Activated naive CD8-positive, alpha-beta T cell treated with anti-CD3 and anti-CD28 coated beads for 36 hours (primary cell): ENCODE measurements around the gene POLR3GL. TPM values are rescaled to one million over a fixed set of nuclear protein-coding genes. Genes with fewer than 3 reads are reported as not detected.

Experiments
- DNase-seq: peaks from one replicate; pipeline ENCODE4 v3.0.0; 2021
- H3K27ac Mint-ChIP-seq: one replicate; pipeline ENCODE4 v1.8.0; 2022; ENCODE audit warnings: mild to moderate bottlenecking, moderate library complexity, mixed read lengths
- H3K27me3 Mint-ChIP-seq: one replicate; pipeline ENCODE4 v1.8.0; 2022; ENCODE audit warnings: mild to moderate bottlenecking, mixed read lengths
- H3K36me3 Mint-ChIP-seq: one replicate; pipeline ENCODE4 v1.8.0; 2021; ENCODE audit warnings: mild to moderate bottlenecking, mixed read lengths
- H3K4me1 Mint-ChIP-seq: one replicate; pipeline ENCODE4 v1.8.0; 2021; ENCODE audit warnings: mixed read lengths
- H3K4me3 Mint-ChIP-seq: one replicate; pipeline ENCODE4 v1.8.0; 2022; ENCODE audit warnings: mild to moderate bottlenecking, moderate library complexity, mixed read lengths
- H3K9me3 Mint-ChIP-seq: one replicate; pipeline ENCODE4 v1.8.0; 2022; ENCODE audit warnings: mixed read lengths
- total RNA-seq, 2 experiments: library from RNA; stranded (reverse); gene quantifications; one replicate each; pipeline ENCODE4 v1.2.3, GENCODE V29; 2021

Gene POLR3GL
- total RNA-seq, 2 experiments from 2014 or later: 21.1 to 21.9 TPM

DNA sequence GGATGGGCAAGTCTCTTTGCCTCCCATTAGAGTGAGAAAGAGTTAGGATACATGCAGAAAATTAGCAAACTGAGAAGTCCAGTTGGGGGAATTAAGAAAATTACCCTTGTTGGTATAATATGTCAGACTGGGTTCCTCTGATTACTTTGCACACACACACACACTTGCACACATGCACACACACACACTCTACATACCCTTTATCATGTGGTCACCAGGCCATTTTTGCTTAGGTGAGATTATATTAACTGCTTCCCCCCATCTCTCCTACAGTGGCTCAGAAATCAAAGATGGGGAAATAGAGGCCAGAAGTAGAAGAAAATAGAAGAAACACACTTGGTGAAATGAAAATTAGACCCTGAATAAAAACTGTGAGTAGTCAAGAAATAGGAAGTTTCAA lies 5.8 kb upstream of the POLR3GL start:
- Mint-ChIP-seq H3K27me3 (no peaks in the 10 kb centered on the region), H3K36me3 (peaks cover 21% of the 10 kb centered on the region), H3K27ac (peak overlapping the region; percentile 36), H3K9me3 (no peaks in the 10 kb centered on the region), H3K4me3 (no peak overlapping the region), H3K4me1 (peaks cover 63% of the 10 kb centered on the region)
- no peak for DNase-seq

GRCh38 chr1:145959333-145959732 lies 5.2 kb upstream of the POLR3GL start:
- H3K27me3 Mint-ChIP-seq: no peaks in the 10 kb centered on the region
- peak overlapping the region; percentile 14 for H3K4me3 Mint-ChIP-seq
- H3K9me3 Mint-ChIP-seq: no peaks in the 10 kb centered on the region
- peaks cover 60% of the 10 kb centered on the region for H3K4me1 Mint-ChIP-seq
- peaks cover 18% of the 10 kb centered on the region for H3K36me3 Mint-ChIP-seq
- no peak for DNase-seq
- peak overlapping the region; percentile 47 for H3K27ac Mint-ChIP-seq

- Mint-ChIP-seq H3K27ac (peak overlapping the region; percentile 68), H3K9me3 (no peaks in the 10 kb centered on the region), H3K36me3 (peaks cover 16% of the 10 kb centered on the region)
Measured at GRCh38 chr1:145959957-145960467, 4.5 kb upstream of the POLR3GL start.

DNA sequence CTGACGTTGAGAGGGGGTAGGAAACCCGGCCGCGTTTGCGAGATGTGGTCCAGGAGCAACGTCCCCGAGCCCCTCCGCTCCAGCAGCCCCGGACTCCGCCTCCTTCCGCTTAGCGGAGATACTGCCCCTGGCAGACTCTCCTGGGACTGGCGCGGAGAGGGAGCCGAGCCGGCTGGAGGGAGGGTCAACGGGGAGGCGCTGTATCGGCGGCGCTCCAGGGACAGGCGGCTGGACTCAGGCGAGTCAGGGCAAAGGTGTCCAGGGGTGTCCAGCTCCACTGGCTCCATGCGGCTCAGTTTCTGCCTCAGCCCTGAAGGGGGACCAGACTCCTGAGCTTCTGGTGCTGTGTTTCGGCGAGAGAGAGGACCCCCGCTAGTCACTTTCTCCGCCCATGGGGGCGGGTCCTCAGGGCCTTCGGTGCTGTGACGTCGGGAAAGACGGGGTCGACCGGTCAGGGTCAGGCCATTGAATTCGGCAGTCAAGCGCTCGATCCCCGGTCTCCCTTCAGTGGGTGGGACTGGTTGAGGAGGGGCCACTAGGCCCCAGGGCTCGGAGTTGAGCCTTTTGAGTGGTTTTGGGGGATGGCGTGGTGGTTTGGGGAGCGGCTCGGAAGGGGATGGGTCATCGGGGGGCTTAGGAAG lies 3.9 kb upstream of the POLR3GL start:
- Mint-ChIP-seq H3K27me3 (no peaks in the 10 kb centered on the region), H3K4me1 (peaks cover 55% of the 10 kb centered on the region), H3K4me3 (peak overlapping the region; percentile 89), H3K36me3 (peaks cover 16% of the 10 kb centered on the region), H3K9me3 (no peaks in the 10 kb centered on the region), H3K27ac (peak overlapping the region; percentile 89)
- DNase-seq: peak; percentile 72

More at GRCh38 chr1:145959957-145960467, 4.5 kb upstream of the POLR3GL start:
- Mint-ChIP-seq H3K4me3 (peak overlapping the region; percentile 89), H3K27me3 (no peaks in the 10 kb centered on the region), H3K4me1 (peaks cover 56% of the 10 kb centered on the region)
- no peak for DNase-seq

GRCh38 chr1:145961109-145961424 lies 3.4 kb upstream of the POLR3GL start:
- peaks cover 50% of the 10 kb centered on the region for H3K4me1 Mint-ChIP-seq
- peak overlapping the region; percentile 89 for H3K27ac Mint-ChIP-seq
- DNase-seq: no peak

DNA sequence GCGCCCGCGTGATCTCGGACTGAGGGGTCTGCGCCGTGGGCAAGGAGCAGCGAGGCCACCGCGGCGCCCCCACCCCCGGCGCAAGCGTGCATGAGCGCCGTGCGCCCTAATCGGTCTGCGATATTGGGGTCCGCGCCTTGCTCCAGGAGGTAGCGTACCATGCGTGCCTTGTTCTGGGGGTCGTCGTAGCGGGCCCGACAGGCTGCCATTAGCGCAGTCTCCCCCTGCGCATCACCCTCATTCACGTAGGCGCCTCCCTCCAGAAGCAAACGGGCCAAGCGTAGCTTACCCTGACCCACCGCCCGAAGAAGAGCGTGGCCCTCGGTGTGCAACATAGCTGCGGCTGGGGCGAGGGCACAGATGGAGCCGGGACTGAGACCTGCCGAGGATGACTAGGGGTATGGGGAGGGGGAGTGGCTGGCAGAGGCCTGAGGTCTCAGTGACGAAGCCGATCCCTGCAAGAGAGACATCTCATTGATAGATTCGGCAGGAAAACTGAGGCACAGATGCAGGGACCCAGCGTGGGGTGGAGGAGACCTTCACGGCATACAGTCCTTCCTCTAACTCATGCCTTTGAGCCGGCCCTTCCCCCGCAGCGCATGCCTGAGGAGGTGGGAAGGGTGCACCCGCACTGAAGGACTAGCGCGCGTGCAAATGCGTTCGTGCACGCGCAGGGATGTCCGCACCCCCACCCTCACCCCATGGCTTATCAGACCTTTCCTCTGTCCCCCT lies 2.9 kb upstream of the POLR3GL start:
- Mint-ChIP-seq H3K9me3 (no peaks in the 10 kb centered on the region), H3K27ac (peak overlapping the region; percentile 89), H3K36me3 (peaks cover 16% of the 10 kb centered on the region), H3K27me3 (no peaks in the 10 kb centered on the region), H3K4me1 (peaks cover 47% of the 10 kb centered on the region), H3K4me3 (peak overlapping the region; percentile 89)
- peak; percentile 75 for DNase-seq

More at GRCh38 chr1:145961109-145961424, 3.4 kb upstream of the POLR3GL start:
- peak overlapping the region; percentile 89 for H3K4me3 Mint-ChIP-seq
- no peaks in the 10 kb centered on the region for H3K27me3 Mint-ChIP-seq
- H3K9me3 Mint-ChIP-seq: no peaks in the 10 kb centered on the region
- H3K36me3 Mint-ChIP-seq: peaks cover 16% of the 10 kb centered on the region

DNA sequence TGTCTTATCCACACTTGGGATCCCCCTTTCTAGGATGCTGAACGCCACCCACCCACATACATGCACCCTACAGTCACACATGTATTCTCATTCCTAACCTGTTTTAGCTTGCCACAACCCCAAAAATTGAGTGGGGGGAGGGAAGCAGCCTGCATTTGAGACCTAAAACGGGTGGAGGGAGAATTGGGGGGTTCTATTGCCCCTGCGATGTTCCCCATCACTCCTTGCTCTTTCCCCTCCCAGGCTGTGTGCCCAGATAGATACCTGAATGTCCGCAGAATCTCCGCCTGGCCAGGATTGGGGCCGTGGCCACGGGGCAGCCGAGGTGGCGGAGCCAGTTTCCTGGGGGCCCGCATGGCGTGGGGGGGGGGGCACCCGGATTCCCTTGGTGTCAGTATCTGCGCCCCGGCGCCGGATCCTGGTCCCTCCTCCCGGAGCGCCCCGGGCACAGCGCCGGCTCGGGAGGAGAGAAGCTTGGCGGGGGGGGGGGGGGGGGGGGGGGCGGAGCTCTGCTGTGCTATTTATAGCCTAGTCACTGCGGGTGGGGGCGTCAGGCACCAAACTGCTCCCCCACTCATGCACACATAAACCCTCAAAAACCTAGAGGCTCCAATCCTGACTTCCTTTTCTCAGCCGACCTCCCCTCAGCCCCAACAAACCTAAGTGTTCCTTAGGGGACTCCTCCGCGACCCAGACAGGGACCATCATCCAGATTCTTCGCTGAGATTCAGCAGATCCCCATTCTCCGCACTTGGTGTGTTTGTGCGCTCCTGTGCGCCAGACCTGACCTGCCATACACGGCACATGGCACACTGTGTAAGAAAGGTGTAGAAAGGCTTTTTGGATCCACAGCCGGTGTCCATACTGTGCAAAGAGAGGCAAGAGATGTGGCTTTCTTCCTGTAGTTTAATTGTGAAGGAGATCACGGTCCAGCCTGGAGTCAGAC lies 2.1 kb upstream of the POLR3GL start:
- Mint-ChIP-seq H3K9me3 (peaks cover 2% of the 10 kb centered on the region), H3K27ac (peak overlapping the region; percentile 95), H3K27me3 (no peaks in the 10 kb centered on the region), H3K36me3 (peaks cover 23% of the 10 kb centered on the region), H3K4me3 (peak overlapping the region; percentile 89), H3K4me1 (peaks cover 45% of the 10 kb centered on the region)
- DNase-seq: no peak

GRCh38 chr1:145963265-145964019 lies 1.0 kb upstream of the POLR3GL start:
- Mint-ChIP-seq H3K36me3 (peaks cover 30% of the 10 kb centered on the region), H3K4me3 (peak overlapping the region; percentile 89), H3K9me3 (peaks cover 5% of the 10 kb centered on the region), H3K27me3 (no peaks in the 10 kb centered on the region), H3K27ac (peak overlapping the region; percentile 95), H3K4me1 (peaks cover 42% of the 10 kb centered on the region)
- no peak for DNase-seq

GRCh38 chr1:145965119-145965744 lies 742 bp downstream of the POLR3GL start:
- H3K9me3 Mint-ChIP-seq: peaks cover 5% of the 10 kb centered on the region
- DNase-seq: no peak
- peaks cover 26% of the 10 kb centered on the region for H3K4me1 Mint-ChIP-seq
- H3K27me3 Mint-ChIP-seq: no peaks in the 10 kb centered on the region
- peak overlapping the region; percentile 95 for H3K27ac Mint-ChIP-seq
- peak overlapping the region; percentile 89 for H3K4me3 Mint-ChIP-seq
- peaks cover 28% of the 10 kb centered on the region for H3K36me3 Mint-ChIP-seq

GRCh38 chr1:145967288-145967687 lies 2.8 kb downstream of the POLR3GL start:
- no peak overlapping the region for H3K4me3 Mint-ChIP-seq
- no peak overlapping the region for H3K27ac Mint-ChIP-seq
- DNase-seq: no peak
- H3K27me3 Mint-ChIP-seq: no peaks in the 10 kb centered on the region
- peaks cover 16% of the 10 kb centered on the region for H3K36me3 Mint-ChIP-seq
- H3K4me1 Mint-ChIP-seq: peaks cover 22% of the 10 kb centered on the region
- peaks cover 5% of the 10 kb centered on the region for H3K9me3 Mint-ChIP-seq

GRCh38 chr1:145972580-145972979 lies 8.1 kb downstream of the POLR3GL start:
- Mint-ChIP-seq H3K4me1 (peaks cover 15% of the 10 kb centered on the region), H3K27ac (no peak overlapping the region), H3K9me3 (peaks cover under 1% of the 10 kb centered on the region), H3K27me3 (no peaks in the 10 kb centered on the region), H3K4me3 (no peak overlapping the region), H3K36me3 (peaks cover 8% of the 10 kb centered on the region)
- DNase-seq: no peak

- no peak for DNase-seq
- Mint-ChIP-seq H3K27ac (peak overlapping the region; percentile 38), H3K4me3 (no peak overlapping the region), H3K4me1 (peaks cover 13% of the 10 kb centered on the region), H3K36me3 (peaks cover 10% of the 10 kb centered on the region), H3K9me3 (no peaks in the 10 kb centered on the region), H3K27me3 (no peaks in the 10 kb centered on the region)
Measured at GRCh38 chr1:145974721-145975120, 10.2 kb downstream of the POLR3GL start.

- Mint-ChIP-seq H3K4me1 (peaks cover 13% of the 10 kb centered on the region), H3K27me3 (no peaks in the 10 kb centered on the region), H3K27ac (peak overlapping the region; percentile 22), H3K9me3 (no peaks in the 10 kb centered on the region), H3K4me3 (no peak overlapping the region), H3K36me3 (peaks cover 10% of the 10 kb centered on the region)
- DNase-seq: no peak
Measured at GRCh38 chr1:145975216-145975615, 10.7 kb downstream of the POLR3GL start.

- Mint-ChIP-seq H3K27me3 (no peaks in the 10 kb centered on the region), H3K36me3 (peaks cover 10% of the 10 kb centered on the region), H3K4me1 (peaks cover 22% of the 10 kb centered on the region), H3K27ac (no peak overlapping the region), H3K9me3 (no peaks in the 10 kb centered on the region), H3K4me3 (no peak overlapping the region)
- no peak for DNase-seq
Measured at GRCh38 chr1:145977016-145977415, 12.5 kb downstream of the POLR3GL start.
